Measurements from ENCODE around the gene TNS2.

GRCh38 chr12:53060064-53060720 is 10.3 kb downstream of the TNS2 start:
- no peak for TF ChIP-seq ELF1 (IDR thresholded peaks at IDR 0.05)
- no peak for TF ChIP-seq REST (IDR thresholded peaks at IDR 0.05; ENCODE audit: low read depth, low read length)

Data from SK-N-SH (cell line).